ENCODE measurements around the gene MEIS2. TPM values are rescaled to one million over a fixed set of nuclear protein-coding genes. Genes with fewer than 3 reads are reported as not detected.

Gene MEIS2
- total and polyA plus RNA-seq, 2 of the 13 experiments (the other 11 are each of a cell fraction or from before 2014, with no cell fraction given): 10.7 to 12.4 TPM

DNA sequence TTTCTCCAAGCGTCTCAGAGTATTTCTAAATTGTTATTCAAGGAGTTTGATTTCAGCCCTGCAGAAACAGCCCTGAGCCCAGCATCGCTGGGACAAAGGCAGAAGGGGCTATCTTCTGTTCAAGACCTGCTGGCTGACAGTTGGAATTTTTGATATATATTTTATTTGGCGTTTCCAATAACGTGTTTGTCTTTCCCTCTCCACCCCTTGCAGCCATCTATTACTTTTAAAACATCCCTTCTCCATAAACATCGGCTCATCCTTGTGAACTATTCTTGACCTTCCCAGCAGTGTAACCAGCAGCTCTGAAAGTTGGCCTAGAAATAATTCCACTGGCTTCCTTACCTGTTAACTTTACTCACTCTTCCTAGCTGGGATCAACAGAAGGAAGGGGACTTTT is 5.5 kb upstream of the MEIS2 start:
- H3K27me3 ChIP-seq (ENCODE audit: control insufficient read depth in 1 of 2, insufficient read depth in 2 of 2, low read length in 2 of 2): peaks cover 0 to 14% of the 10 kb centered on the region in 2 experiments; a peak in 2 of 5 replicates
- H3K9me3 ChIP-seq (ENCODE audit: low read length): no peaks in the 10 kb centered on the region
- H2AFZ ChIP-seq (ENCODE audit: low read length): no peak overlapping the region
- TF ChIP-seq ZNF556 (CRISPR knock-in tag; IDR thresholded peaks at IDR 0.05; ENCODE audit: borderline replicate concordance): no peak
- TF ChIP-seq RAD51 (IDR thresholded peaks at IDR 0.05; ENCODE audit: borderline replicate concordance): no peak
- no peak for TF ChIP-seq KDM1A (CRISPR knock-in tag; IDR thresholded peaks at IDR 0.05)
- no peak for TF ChIP-seq TOPORS (CRISPR knock-in tag; IDR thresholded peaks at IDR 0.05)
- no peak for TF ChIP-seq ZFP36L2 (CRISPR knock-in tag; IDR thresholded peaks at IDR 0.05)
- TF ChIP-seq ZNF619 (CRISPR knock-in tag; IDR thresholded peaks at IDR 0.05): no peak
- no peak for TF ChIP-seq ZBTB38 (CRISPR knock-in tag; IDR thresholded peaks at IDR 0.05)
- TF ChIP-seq SRF (IDR thresholded peaks at IDR 0.05; ENCODE audit: low read depth, low read length): no peak
- TF ChIP-seq ZNF768 (CRISPR knock-in tag; IDR thresholded peaks at IDR 0.05): no peak
- no peak for TF ChIP-seq TCF12 (IDR thresholded peaks at IDR 0.05)
- TF ChIP-seq TCF12 (CRISPR knock-in tag; IDR thresholded peaks at IDR 0.05): no peak
- no peak for TF ChIP-seq DMAP1 (CRISPR knock-in tag; IDR thresholded peaks at IDR 0.05)
- no peak for TF ChIP-seq PPARG (CRISPR knock-in tag; conservative IDR thresholded peaks at IDR 0.05)
- no peak for TF ChIP-seq ZBTB1 (CRISPR knock-in tag; IDR thresholded peaks at IDR 0.05; ENCODE audit: borderline replicate concordance)
- TF ChIP-seq SNRNP70 (IDR thresholded peaks at IDR 0.05; ENCODE audit: low read depth, low read length): no peak
- no peak for TF ChIP-seq RXRA (CRISPR knock-in tag; IDR thresholded peaks at IDR 0.05)
- no peak for TF ChIP-seq FLYWCH1 (CRISPR knock-in tag; IDR thresholded peaks at IDR 0.05)
- TF ChIP-seq, protein P1, sequence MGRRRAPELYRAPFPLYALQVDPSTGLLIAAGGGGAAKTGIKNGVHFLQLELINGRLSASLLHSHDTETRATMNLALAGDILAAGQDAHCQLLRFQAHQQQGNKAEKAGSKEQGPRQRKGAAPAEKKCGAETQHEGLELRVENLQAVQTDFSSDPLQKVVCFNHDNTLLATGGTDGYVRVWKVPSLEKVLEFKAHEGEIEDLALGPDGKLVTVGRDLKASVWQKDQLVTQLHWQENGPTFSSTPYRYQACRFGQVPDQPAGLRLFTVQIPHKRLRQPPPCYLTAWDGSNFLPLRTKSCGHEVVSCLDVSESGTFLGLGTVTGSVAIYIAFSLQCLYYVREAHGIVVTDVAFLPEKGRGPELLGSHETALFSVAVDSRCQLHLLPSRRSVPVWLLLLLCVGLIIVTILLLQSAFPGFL (CRISPR knock-in tag; IDR thresholded peaks at IDR 0.05): no peak
- no peak for TF ChIP-seq REXO4 (CRISPR knock-in tag; IDR thresholded peaks at IDR 0.05; ENCODE audit: borderline replicate concordance)
- no peak for TF ChIP-seq ISX (CRISPR knock-in tag; conservative IDR thresholded peaks at IDR 0.05)
- H3K79me2 ChIP-seq (ENCODE audit: insufficient read depth, low read length): no peaks in the 10 kb centered on the region
- FAIRE-seq (no peak), ATAC-seq (no peak), DNase-seq (ENCODE audit: low spot score) (no peak)
- in situ Hi-C loops (cut with HindIII; ENCODE audit: extremely low pct_ligation_motif_present, low pct_unique_long_range_greater_than_20kb) (loop anchor here (5.0 to 25.0 kb wide), 4 partner anchors 224 to 1819 kb away; partner anchors contain the start of gene DPH6), intact Hi-C loops (cut with micrococcal nuclease; ENCODE audit: unreplicated experiment) (loop anchor here (1.0 to 10.0 kb wide), 3 partner anchors 223 to 1581 kb away; no protein-coding TSS in a partner anchor)
- CTCF ChIA-PET (ENCODE audit: low intra/inter-chr PET ratio, low total read pairs): interaction anchor here (2.4 kb wide), 1 partner anchor 223 kb away, joined by 26 read pairs; no protein-coding TSS in a partner anchor
- no peak overlapping the region for H3K4me2 ChIP-seq (ENCODE audit: low read depth, low read length)
- no peaks in the 10 kb centered on the region for H3K36me3 ChIP-seq (replicated peaks in 1 of 2; ENCODE audit: control insufficient read depth in 1 of 2, insufficient read depth in 2 of 2, low read length in 2 of 2)
- BruUV-seq (replicated peaks): no TSS peak
- POLR2A ChIA-PET: no interaction called here
- no peak overlapping the region for H3K9ac ChIP-seq (ENCODE audit: insufficient read depth, low read depth, low read length)
- H3K4me3 ChIP-seq (replicated peaks in 1 of 3; ENCODE audit: insufficient read depth in 1 of 3, low read depth in 2 of 3, low read length in 3 of 3): no peak overlapping the region
- H3K4me1 ChIP-seq (ENCODE audit: insufficient read depth, low read length): peaks cover 23% of the 10 kb centered on the region
- H4K20me1 ChIP-seq (ENCODE audit: insufficient read depth, low read length): no peaks in the 10 kb centered on the region
- WGBS (ENCODE audit: low lambda C conversion rate): 63% methylated on average over 5 of the region's 5 CpGs
- no peak overlapping the region for H3K27ac ChIP-seq (ENCODE audit: extremely low read length, insufficient read depth, low read length)

Data from HepG2 (cell line).